ENCODE data around the gene ACER1.
"Not testable (repeated sequence)": the region's sequence is repeated elsewhere in the genome, so short reads cannot be mapped to it uniquely, and the experiment has no call there.

GRCh38 chr19:6355321-6356040 lies 22.1 kb upstream of the ACER1 start:
- TF ChIP-seq CTCF (IDR thresholded peaks at IDR 0.05; ENCODE audit: low read depth, low read length); EZH2phosphoT487 (IDR thresholded peaks at IDR 0.05; ENCODE audit: low read depth): not testable (repeated sequence)
